ENCODE measurements around the gene USP40.

The USP40 gene

DNA sequence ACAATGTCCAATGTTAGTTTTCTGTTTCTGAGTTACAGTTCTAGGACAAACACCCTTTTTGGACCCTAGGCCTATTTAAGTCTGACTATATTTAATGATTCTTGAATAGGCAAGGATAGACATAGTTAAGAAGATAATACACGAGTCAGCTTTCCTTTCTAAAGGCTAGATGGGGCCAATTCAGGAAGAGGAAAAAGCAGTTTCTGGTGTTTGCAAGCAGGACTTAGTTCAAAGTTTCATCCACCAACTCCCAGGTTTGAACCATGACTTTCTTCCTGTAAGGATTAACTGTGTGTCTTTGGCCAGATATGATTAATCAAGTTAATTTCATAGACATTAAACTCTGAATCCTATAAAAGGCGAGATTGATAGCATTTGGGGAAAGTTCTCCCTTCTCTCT, 66.7 kb downstream of the USP40 start:
- DNase-seq (ENCODE audit: low read depth, low spot score), result no peak

DNA sequence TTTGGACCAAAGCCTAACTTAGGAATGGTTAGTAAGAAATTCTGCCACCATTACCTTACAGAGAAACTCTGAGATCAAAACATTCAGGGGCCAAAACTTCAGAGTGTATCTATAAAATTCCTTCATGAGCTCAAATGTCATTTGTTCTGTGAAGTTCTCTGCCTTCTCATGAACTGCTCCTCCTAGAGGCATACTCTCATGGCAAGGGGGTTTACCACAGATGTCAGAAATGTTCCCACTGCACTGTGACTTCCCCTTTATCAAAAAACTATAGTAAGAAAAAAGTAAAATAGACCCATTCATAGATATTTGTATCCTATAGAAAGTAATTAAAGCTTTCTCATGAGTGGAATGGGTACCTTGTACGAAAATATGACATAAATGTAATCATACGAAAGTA, 68.5 kb downstream of the USP40 start:
- no peak for DNase-seq (ENCODE audit: low read depth, low spot score)

DNA sequence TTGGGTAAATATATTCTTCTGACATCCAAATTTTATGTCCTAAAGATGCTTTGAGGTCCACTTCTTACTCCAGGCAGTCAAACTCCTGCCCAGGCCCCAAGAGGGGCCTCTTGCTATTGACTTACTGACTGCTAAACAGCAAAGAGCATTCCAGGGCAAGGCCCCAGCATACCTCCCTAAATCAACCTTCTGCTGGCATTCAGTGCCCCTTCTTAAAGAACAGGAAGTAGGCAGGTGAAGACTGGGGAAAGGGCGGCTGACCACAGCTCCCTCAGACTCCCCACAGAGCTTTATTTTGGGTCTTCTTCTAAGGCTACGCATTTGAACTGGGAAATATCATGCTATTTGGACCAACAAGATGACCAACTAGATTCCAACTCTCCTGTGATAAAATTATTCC, 68.9 kb downstream of the USP40 start:
- DNase-seq (ENCODE audit: low read depth, low spot score), result no peak

DNA sequence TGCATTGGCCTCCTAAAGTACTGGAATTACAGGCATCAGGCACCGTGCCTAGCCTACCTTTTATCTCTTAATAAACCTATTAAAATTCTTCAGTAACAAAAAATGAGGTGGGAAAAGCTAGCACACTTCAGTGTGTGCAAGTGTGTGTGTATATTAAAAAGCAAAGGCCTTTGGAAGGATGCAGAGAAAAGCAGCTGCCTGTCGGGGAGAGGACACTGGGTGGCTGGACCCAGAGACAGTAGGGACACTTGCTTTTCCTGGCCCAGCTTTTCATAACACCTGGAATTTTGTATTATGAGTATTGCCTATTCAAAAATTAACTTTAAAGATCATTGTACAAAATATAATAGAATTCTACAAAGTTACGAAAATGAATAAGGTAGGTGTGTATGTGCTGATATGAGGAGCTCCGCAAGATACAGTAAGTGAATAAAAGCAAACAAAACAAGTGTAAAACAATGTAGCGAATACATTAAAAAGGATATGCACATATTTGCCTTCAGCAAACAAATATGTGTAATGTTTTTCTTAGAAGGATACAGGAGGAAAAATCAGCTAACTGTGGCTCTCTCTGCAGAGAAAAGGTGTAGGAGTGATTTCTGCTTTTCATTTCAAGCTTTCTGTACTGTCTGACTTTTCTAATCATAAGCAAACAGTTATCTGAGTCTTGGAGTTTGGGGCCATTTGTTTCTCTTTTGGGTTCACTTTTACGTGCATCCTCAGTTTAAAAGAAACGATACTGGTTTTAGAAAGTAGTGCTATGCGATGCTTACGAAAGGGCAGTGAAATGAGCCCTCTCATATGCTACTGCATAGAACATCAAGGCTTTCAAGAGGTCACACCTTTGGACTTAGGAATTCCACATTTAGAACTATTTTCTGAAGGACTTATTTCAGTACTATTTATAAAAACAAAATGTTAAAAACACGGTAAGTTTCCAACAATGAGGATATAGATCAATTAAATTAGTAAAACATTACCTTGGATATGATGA, 70.8 kb downstream of the USP40 start:
- no peak for DNase-seq (ENCODE audit: low read depth, low spot score)

DNA sequence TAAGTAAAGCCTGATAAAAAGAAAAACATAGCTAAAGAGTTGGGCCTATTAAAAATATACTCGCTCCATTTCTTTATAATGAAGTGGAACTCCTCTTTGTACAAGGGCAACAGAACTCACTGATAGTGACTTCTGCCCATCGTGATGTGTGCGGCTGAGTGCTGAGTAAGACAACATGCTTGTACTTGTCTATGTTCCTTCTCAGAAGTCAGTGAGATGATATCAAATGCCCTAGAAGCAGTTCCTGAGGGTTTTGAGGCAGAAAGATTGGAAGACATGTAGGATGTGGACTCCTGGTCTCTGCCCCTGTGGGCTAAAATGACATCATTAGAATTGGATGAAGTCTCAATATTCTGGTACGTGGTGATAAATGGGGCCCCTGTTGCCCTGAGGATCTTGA, 73.8 kb downstream of the USP40 start:
- no peak for DNase-seq (ENCODE audit: low read depth, low spot score)

DNA sequence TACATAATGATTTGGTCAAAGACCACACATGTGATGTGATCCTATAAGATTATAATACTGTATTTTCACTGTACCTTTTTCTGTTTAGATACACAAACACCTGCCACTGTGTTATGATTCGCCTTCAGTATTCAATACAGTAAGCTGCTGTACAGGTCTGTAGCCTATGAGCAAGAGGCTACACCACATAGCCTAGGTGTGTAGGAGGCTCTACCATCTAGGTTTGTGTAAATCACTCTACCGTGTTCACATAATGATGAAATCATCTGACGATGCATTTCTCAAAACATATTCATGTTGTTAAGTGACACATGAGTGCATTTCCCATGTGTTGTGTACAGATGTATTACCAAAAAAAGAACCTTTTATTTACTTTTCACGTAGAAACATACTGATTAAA, 74.5 kb downstream of the USP40 start:
- no peak for DNase-seq (ENCODE audit: low read depth, low spot score)

DNA sequence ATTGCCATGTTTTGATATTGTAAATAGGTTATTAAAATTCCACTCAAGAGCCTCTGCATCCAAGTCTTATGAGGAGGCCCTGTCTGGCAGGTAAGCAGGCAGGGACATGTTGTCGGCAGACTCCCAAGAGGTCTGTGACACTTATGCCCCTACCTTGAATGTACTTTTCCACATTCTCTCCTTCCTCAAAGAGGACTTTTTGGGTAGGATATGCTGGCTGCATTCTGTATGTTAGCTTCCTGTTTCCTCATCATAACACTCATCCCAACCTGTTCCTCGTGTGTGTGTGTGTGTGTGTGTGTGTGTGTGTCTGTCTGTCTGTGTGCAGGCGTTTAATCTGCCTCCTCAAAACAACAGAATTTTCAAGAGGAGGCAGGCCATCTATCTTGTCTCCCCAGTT, 75.3 kb downstream of the USP40 start:
- DNase-seq (ENCODE audit: low read depth, low spot score), result no peak

DNA sequence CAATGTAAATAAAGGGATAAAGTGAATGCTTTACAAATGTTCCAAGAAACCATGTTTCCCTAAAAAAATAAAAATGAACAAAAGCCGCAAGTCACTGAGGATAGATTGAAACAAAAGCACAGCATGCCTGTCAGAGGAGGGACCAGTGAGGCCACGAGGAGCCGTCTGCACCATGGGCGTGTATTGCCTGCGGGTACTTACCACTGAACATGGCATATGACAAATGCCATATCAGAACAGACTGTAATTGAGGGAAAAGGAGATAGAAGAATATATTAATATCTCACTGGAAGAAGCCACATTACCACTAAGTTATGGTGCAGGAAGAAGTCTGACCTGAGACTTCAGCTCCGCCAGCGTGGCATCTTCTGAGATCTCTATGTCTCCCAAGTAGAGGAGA, 75.8 kb downstream of the USP40 start:
- no peak for DNase-seq (ENCODE audit: low read depth, low spot score)

DNA sequence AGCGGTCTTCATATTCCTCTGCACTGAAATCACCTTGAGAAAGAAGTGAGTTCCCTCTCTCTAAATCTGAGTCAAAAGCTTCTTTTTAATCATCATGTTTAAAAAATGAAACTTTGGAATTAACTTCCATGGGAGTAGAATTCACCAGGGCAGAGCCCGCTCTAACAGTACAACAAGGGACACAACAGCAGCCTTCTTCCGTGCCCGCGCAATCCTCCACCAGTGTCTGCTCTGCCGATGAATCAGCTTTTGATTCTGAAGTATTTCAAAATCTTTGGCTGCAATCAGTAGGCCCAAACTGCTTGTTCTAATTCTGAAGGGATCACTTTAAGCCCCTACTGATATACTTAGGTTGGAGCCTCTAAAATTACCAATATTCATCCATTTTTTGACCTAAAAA, 76.9 kb downstream of the USP40 start:
- no peak for DNase-seq (ENCODE audit: low read depth, low spot score)

DNA sequence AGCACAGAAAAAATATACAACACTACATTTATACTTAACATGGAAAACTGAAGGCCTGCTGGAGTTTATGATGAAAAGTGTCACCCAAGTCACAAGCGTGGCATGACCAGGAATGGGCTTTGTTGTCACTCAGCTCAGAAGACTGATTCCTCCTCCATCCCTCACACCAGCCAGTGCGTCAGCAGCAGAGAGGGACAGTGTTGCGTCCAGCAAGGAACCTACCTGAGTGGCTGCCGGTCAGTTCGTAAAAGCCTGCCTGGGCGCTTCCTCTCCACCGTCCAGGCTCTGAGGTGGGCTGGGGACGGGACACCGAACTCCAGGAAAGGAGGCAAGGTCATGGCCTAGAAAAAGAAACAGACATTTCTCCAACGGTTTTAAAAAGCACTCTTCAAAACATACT, 77.4 kb downstream of the USP40 start:
- no peak for DNase-seq (ENCODE audit: low read depth, low spot score)

DNA sequence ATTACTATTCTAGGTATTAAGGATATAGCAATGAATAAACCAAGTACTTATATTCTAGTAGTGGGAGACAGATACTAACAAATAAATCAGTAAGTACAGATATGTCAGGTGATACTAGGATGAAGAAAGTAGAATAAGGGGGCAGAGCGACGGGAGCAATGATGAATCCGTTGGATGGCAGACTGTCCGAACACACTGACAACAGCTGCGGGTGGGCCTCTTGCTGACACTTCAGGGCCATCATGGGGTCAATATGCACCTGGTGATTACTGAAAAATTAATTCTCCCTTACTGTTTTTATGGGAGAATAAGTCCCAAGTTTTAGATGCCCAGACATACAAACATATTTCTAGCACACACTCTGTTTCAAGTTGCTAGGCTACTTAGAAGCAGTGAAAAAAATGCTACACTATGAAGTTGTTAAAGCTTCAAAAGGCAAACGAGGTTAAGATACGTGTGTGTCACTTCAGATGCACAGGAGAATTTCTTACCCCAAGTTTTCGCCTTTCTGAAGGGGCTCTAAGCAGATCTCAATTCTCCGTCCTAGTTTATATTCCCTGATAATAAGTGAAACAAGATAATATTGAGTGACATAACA, 78.7 kb downstream of the USP40 start:
- no peak for DNase-seq (ENCODE audit: low read depth, low spot score)

DNA sequence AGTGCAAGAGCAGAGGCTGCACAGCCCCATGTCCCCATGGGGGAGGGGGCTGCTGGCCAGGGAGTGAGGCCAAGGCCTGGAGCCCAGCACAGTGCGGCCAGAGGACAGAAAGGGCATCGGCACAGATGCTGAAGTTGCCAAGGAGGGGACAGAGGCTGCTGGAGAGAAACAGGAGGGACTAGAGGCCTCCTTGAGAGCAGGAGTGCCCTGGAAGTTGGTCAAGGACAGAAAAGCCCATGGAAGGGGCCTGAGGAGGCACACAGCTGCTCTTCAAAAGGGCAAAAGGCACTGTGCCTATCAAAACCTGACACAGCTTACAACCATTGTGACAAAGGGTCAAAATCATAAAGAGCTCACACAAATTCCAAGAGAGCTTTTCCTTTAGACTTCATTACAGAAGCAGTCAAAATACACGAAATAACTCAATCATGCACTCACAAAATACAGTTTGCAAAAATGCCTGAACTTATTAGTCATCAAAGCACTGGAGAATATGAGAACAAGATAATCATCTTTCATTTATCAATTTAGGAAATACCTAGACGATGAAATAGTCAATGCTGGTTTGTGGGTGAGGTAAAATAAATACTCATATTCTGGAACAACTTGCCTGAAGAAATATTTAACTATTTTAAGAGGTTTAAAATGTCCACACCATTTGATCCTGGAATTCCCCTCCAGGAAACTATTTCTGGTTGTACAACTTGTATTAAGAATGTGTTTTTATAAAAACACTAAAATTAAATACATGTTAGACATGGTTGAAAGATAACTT, 79.6 kb downstream of the USP40 start:
- DNase-seq (ENCODE audit: low read depth, low spot score), result no peak

DNA sequence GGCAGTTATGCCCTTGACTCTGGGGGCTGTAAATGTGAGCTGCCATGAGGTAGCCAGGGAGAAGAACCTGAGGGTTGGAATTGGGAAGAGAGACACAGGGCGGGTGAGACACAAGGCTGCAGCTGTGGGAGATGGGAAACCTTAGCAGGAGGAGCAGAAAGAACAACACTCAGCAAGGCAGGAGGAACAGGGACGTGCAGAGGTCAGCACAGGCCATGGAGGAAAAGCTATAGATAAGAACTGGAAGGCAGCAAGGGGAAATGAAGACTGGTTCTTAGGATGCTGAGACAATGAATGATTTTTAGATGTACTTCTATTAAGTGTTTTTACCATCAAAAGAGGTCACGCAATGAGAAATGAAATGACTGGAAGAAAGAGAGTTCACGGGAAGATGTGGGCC, 80.2 kb downstream of the USP40 start:
- no peak for DNase-seq (ENCODE audit: low read depth, low spot score)

DNA sequence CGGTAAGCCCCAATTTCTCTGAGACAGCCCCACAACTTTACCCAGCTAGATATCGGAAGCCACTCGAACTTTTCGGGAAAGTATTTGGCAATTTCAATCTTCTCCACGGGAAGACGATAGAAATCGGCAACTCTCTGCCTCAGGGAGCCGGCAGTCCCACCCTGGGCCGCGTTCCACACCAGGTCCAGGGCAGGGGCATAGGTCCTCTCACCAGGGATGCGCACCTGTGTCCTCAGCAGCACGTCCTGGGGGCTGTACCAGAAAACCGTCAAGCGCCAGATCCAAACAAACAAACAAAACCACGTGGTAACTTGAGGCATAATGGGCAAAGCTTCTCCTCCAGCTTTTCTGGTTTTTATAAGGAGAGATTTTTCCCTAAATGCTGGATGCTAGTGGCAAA, 80.9 kb downstream of the USP40 start:
- DNase-seq (ENCODE audit: low read depth, low spot score), result no peak

DNA sequence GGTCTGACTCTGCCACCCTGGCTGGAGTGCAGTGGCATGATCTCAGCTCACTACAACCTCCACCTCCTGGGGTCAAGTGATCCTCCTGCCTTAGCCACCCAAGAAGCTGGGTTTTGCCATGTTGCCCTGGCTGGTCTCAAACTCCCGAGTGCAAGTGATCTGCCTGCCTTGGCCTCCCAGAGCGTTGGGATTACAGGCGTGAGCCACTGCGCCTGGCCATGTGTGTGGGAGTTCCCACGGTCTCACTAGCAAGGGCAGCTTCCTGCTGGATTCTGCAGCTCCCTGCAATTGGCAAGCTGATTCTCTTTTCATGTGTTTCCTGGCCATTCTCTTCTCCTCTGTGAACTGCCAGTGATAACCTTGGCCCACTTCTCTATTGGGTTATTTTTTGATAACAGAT, 84.0 kb downstream of the USP40 start:
- DNase-seq (ENCODE audit: low read depth, low spot score), result no peak

DNA sequence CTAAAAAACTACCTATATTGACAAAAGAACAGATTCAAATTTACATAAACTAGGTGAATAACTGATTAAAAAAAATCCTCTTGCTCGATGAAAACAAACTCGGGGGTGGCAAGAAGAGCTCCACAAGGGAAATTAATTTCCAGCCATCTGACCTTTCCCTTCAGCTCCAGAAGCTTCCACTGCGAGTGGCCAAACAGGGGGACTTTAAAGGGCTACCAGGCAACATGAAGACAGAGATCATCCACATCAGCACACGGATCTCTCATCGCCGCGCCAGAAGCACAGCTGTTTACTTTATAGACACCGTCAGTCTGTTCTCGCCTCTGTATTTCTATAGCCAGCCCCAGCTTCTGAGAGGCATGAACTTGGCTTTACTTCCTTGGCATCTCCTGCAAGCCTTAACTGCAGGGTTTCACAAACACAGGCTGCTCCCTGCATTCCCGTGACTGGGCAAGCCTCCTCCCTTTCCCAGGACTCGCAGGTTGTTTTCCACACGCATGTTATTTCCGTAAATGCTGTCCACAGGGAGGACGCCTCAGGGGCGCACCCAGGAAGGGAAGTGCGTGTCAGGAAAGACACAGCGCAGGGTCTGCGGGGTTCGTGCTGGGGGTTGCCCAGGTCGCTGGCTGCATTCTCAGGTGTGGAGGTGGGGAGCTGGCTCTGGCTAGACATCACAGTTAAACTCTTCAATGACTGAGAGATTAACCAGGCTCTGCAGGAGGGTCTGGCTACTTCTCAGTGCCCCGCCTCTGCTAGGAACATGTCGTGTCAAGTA, 85.0 kb downstream of the USP40 start:
- DNase-seq (ENCODE audit: low read depth, low spot score), result no peak

DNA sequence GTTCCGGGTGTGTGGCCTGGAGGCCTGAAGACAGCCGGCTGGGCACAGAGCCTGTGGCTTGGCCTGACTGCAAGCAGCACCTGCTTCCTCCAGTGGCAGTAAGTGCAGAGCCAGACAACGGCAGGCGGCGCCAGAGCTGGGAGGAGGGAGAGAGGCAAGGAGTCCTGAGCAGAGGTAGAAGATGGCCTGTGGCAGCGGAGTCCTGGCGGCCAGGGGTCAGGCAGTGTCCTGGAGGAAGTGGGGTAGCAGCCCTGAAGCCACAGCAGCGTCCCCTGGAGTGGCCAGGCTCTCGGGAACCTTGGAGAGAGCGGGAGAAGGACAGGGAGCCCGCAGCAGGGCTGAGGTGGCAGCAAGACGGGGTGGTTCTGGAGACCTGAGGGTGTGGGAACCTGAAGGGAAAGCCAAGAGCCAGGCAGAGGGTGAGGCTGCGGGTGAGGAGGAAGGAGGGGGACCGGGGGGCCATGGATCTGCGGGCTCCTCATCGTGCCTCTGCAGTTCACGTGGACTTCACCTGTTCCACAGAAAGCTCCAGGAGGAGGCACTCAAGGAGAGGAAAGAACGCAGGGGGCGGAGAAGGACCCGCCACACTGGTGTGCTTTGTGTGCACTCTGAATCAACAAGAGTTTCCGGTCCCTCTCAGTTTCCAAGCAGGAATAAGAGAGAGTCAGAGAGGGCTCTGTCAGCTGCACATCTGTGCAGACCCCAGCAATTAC, 85.9 kb downstream of the USP40 start:
- DNase-seq (ENCODE audit: low read depth, low spot score), result no peak

DNA sequence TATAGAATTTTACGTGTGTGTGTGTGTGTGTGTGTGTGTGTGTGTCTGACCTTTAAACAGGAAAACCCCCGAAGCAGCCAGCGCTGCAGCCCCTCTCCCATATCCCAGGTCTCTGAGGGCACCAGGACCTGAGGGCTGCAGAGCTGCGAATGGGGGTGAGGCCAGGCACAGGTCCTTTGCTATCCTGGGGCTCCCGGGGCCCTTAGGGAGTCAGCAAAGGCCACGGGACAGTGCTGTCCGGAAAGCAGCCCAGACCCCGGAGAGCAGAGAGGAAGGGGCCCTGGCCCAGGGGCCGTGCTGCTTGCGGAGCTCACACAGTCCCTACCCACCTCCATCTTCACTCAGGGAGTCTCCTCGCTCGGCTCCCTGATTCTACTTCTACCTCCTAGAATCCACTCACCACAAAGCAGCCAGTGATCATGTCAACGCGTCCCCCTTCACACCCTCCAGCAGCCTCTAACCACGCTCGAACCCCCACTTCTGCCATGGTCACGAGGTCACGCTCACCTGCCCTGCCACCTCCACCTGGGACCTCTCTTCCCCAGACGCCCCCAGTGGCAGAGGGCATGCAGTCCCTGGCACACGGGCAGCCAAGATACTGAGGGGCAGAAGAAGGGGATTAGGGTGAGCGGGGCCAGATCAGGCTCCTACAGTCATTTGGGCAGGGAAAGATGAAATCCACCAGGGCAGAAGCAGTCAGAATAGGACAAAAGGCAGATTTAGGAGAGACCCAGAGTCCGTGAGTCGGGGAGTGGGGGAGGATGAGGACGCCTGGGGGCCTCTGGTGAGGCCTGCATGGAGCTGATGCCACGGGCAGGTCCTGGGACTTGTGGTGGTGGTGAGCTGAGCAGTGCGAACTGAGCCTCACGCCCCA, 86.7 kb downstream of the USP40 start:
- DNase-seq (ENCODE audit: low read depth, low spot score), result no peak

DNA sequence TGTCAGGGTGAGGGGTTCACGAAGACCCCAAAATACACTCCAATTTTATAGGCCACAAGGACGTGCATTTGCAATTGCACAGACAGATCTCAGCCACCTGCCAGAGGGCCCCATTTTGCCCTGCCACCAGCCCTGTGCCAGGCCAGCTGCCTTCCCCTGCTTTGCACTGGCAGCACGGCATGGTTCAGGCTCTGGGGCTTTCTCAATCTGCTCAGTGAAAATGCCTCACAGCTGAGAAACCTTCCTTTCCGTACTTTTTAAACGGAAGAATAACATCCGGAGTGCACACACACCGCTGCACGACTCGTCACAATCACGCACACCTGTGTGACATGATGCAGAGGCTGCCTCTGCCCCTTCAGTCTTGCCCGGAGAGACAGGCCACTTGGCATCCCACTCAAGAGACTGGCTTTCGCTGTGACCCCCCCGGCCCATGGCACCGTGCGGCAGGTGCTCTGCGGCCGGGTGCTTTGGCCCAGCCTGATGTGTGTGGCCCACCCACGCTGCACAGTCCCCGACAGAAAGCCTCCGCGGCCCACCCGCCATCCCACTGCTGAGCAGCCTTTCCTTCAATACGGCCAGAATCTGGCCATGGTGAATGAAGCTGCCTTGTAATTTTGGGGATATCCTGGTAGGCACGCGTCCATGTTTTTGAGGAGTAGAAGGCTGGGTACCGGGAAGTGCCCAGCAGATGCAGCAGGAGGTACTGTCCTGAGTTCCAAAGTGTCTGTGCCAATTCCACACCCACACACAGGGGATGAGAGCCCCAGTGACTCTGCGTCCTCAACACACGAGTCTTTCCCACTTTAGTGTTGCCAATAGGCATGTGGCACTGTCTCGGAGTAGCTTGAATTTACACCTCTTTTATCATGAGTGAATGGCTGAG, 88.8 kb downstream of the USP40 start:
- DNase-seq (ENCODE audit: low read depth, low spot score), result no peak

Data from iPS DF 19.7 (cell line).